Calu3 (cell line): ENCODE data around the gene EYA3. TPM values are rescaled to one million over a fixed set of nuclear protein-coding genes. Genes with fewer than 3 reads are reported as not detected.

Experiments used
- BruUV-seq: library from RNA; stranded (reverse); fragments of 400-500 nt; replicated peaks from 2 replicates; lab custom pipeline; 2021; lab: Mats Ljungman, UMichigan
- CTCF ChIA-PET: fragments of 300-600 bp; sonication (Branson Sonifier 250); formaldehyde crosslinking; loops from one replicate; lab custom pipeline; 2022; ENCODE audit warnings: antibody characterized with exemption; lab: Charles Lee
- DNase-seq: peaks from one replicate; pipeline ENCODE4 v3.0.0; 2022
- H3K27ac Mint-ChIP-seq: one replicate; pipeline ENCODE4 v1.8.0; 2022; ENCODE audit warnings: mixed read lengths; ENCODE audit not compliant: unreplicated experiment
- H3K27me3 Mint-ChIP-seq: one replicate; pipeline ENCODE4 v1.8.0; 2022; ENCODE audit warnings: mixed read lengths; ENCODE audit not compliant: unreplicated experiment
- H3K36me3 Mint-ChIP-seq: one replicate; pipeline ENCODE4 v1.8.0; 2022; ENCODE audit warnings: mild to moderate bottlenecking, moderate library complexity, mixed read lengths; ENCODE audit not compliant: insufficient read depth, unreplicated experiment
- H3K4me1 Mint-ChIP-seq: one replicate; pipeline ENCODE4 v1.8.0; 2022; ENCODE audit warnings: mild to moderate bottlenecking, low read depth, mixed read lengths; ENCODE audit not compliant: unreplicated experiment
- H3K4me3 Mint-ChIP-seq: one replicate; pipeline ENCODE4 v1.8.0; 2022; ENCODE audit warnings: mild to moderate bottlenecking, low read depth, moderate library complexity, mixed read lengths; ENCODE audit not compliant: unreplicated experiment
- H3K9me3 Mint-ChIP-seq: one replicate; pipeline ENCODE4 v1.8.0; 2022; ENCODE audit warnings: low read depth, mixed read lengths; ENCODE audit not compliant: unreplicated experiment
- CTCF ChIP-seq: fragments of 200-600 bp; IDR thresholded peaks from one replicate; pipeline ENCODE4 v1.8.0; 2022; ENCODE audit warnings: antibody characterized with exemption; ENCODE audit not compliant: unreplicated experiment
- intact Hi-C: fragments of 100-400 bp; cut with micrococcal nuclease; formaldehyde crosslinking; loops from one replicate; pipeline ENCODE4 v1.10.0; 2022; ENCODE audit not compliant: unreplicated experiment
- total RNA-seq: library from RNA; stranded (reverse); gene quantifications from 2 replicates; pipeline ENCODE4 v1.2.3, GENCODE V29; 2022

Gene EYA3
- total RNA-seq, 1 experiment from 2014 or later, result 18.8 TPM

DNA sequence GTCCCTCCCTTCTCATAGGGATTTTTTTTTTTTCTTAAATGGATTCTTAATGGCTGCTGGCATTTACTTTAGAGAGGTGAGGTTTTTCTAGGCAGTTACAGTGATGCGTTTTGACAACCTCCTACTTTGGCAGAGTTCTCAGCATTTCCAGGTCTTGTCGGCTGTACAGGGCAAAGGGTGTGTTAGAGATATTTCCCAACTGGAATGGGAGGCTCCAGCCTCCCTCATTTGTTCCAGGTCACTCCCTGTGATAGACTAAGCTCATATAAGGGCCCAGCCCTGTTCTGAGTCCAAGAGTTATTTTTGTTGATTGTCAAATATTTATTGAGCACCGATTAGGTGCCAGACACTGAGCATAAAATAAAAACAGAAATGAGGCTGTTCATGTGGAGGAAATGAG is 136.3 kb downstream of the EYA3 start:
- Mint-ChIP-seq H3K27me3 (no peaks in the 10 kb centered on the region), H3K9me3 (no peaks in the 10 kb centered on the region), H3K36me3 (no peaks in the 10 kb centered on the region), H3K4me1 (no peaks in the 10 kb centered on the region), H3K27ac (no peak overlapping the region), H3K4me3 (no peak overlapping the region)
- CTCF ChIA-PET, result no interaction called here
- no TSS peak for BruUV-seq
- DNase-seq, result no peak
- intact Hi-C loops, result no loop called here
- TF ChIP-seq CTCF, result no peak

GRCh38 chr1:27951396-27951795 is 137.0 kb downstream of the EYA3 start:
- intact Hi-C loops, result no loop called here
- CTCF ChIA-PET, result no interaction called here
- Mint-ChIP-seq H3K4me3 (no peak overlapping the region), H3K27me3 (no peaks in the 10 kb centered on the region), H3K36me3 (no peaks in the 10 kb centered on the region), H3K4me1 (no peaks in the 10 kb centered on the region), H3K27ac (no peak overlapping the region), H3K9me3 (no peaks in the 10 kb centered on the region)
- TF ChIP-seq CTCF, result no peak
- DNase-seq, result no peak
- BruUV-seq, result no TSS peak

DNA sequence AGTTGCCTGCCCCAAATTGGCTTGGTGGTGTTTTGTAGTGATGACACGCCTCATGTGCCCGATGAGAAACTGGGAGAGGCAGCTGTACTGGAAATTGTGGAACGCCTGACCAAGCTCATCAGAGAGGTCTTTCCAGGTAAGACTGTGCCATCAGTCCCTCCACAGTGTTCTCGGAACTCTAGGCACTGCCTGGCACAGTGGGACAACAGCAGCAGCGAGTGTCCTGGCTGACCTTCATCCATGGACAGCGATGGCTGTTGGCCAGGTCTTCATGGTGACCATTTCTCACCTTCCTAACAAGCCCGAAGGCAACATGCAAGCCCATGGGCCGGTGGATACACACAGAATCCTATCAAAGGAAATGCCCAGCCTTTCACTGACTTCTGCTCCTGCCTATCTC is 139.4 kb downstream of the EYA3 start:
- H3K9me3 Mint-ChIP-seq, result no peaks in the 10 kb centered on the region
- H3K4me3 Mint-ChIP-seq, result no peak overlapping the region
- no peak for DNase-seq
- no TSS peak for BruUV-seq
- no peaks in the 10 kb centered on the region for H3K4me1 Mint-ChIP-seq
- intact Hi-C loops, result no loop called here
- H3K36me3 Mint-ChIP-seq, result no peaks in the 10 kb centered on the region
- H3K27ac Mint-ChIP-seq, result no peak overlapping the region
- CTCF ChIA-PET, result no interaction called here
- TF ChIP-seq CTCF, result no peak
- H3K27me3 Mint-ChIP-seq, result no peaks in the 10 kb centered on the region

- Mint-ChIP-seq H3K4me3 (no peak overlapping the region), H3K4me1 (no peaks in the 10 kb centered on the region), H3K27ac (no peak overlapping the region), H3K9me3 (no peaks in the 10 kb centered on the region), H3K27me3 (no peaks in the 10 kb centered on the region), H3K36me3 (no peaks in the 10 kb centered on the region)
- no peak for TF ChIP-seq CTCF
- CTCF ChIA-PET, result no interaction called here
- no TSS peak for BruUV-seq
- intact Hi-C loops, result no loop called here
- DNase-seq, result no peak
Observed at GRCh38 chr1:27945020-27945419, 143.4 kb downstream of the EYA3 start.
